GM19240 (cell line): ENCODE measurements around the gene EIF4H.
"Not testable (repeated sequence)": the region's sequence is repeated elsewhere in the genome, so short reads cannot be mapped to it uniquely, and the experiment has no call there.

Experiments used
- DNase-seq: peaks from one replicate; pipeline ENCODE4 v3.0.0; 2011; ENCODE audit warnings: low spot score; ENCODE audit not compliant: insufficient read length

Gene EIF4H

DNA sequence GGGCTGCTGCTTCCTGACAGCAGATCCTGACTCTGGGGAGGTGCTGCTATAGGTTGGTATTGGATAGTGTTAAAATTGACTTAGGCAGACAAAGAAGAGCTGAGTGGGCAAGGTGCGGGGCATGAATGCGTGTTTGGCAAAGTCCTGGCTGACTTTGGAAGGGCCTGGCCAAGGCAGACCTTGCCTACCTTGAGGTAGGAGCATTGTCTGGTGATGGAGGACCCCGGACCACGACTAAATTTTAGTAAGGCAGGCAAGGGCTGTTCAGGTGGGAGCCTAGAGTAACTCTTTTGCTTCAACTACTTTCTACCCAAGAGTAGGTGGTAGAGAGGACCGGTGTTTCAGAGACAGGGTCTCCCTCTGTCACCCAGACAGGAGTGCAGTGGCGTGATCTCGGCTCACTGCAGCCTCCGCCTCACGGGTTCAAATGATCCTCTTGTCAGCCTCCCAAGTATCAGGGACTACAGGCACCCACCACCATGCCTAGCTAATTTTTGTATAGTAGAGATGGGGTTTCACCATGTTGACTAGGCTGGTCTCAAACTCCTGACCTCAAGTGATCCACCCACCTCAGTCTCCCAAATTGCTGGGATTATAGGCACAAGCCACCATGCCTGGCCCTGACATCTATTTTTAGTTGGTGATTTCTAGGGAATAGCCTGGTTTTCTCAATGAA, 23.4 kb downstream of the EIF4H start:
- DNase-seq, result no peak

- DNase-seq, result no peak
Observed at GRCh38 chr7:74199551-74200355, 25.6 kb downstream of the EIF4H start.

DNA sequence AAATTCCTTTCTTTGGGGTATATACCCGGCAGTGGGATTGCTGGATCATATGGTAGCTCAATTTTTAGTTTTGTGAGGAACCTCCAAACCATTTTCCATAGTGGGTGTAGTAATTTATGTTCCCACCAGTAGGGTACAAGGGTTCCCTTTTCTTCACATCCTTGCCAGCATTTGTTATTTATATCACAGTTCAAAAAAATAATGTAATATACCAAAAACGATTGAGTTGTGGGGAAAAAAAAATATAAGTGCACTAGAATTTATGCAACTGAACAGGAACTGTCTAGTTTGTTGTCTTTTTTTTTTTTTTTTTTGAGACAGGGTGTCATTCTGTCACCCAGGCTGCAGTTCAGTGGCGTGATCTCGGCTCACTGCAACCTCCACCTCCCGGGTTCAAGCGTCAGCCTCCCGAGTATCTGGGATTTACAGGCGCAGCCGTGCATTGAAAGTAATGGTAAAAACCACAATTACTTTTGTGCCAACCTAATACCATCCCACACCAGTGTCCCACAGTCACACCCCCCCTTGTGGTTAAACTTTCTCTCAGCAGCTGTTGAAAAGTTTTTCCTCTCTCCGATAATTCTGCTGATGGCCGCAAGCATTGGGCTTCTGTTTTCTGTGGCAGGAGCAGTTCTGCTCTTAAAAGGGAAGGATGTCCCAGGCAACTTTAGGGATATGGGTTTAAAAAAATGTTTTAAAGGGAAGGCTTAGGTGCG, 28.8 kb downstream of the EIF4H start:
- DNase-seq, result no peak

GRCh38 chr7:74203956-74204618, 29.9 kb downstream of the EIF4H start:
- no peak for DNase-seq

- DNase-seq, result not testable (repeated sequence)
Observed at GRCh38 chr7:74206052-74206451, 31.9 kb downstream of the EIF4H start.

- peak; percentile 66 for DNase-seq
Observed at GRCh38 chr7:74206589-74207120, 32.5 kb downstream of the EIF4H start.

DNA sequence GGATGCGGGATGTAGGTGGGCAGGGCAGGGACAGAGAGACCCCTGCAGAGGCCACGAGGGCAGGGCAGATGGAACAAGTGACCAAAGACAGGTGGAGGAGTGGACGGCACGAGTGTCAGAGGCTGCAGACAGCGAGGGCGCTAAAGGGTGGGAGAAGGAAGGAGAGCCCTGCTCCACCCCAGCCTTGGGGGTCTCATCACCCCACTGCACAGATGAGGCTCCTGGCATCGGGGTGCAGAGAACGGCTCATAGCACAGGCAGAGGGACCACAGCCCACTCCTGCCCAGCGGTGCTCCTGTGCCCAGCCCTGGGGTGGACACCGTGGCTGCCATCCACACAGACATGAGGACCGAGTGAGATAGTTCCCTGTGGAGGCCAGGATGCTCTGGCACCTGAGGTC, 33.4 kb downstream of the EIF4H start:
- DNase-seq, result no peak

DNA sequence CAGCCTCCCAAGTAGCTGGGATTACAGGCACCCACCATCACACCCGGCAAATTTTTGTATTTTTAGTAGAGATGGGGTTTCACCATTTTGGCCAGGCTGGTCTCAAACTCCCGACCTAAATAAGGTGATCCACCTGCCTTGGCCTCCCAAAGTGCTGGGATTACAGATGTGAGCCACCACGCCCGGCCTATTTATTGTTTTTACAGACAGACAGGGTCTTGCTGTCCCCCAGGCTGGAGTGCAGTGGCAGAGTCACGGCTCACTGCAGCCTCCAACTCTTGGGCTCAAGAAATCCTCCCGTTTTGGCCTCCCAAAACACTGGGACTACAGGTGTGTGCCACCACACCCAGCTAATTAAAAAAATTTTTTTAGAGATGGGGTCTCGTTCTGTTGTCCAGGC, 34.1 kb downstream of the EIF4H start:
- DNase-seq, result not testable (repeated sequence)

DNA sequence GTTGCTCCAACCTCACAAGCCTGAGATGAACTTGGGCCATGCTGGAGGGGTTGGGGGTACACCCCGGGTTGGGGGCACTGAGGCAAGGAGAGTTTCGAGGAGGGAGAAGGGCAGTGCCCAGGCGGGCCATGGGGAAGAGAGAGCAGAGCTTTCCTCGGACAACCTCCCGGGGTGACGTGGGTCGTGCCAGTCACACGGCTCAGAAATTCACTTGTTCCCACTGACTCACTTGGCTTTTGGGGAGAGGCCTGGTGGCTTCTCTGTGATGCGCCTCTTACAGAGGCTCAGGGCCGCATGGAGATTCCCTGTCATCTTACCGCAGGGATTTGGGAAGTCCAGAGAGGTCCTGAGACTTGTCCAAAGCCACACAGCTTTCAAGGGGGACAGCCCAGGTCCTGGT, 38.5 kb downstream of the EIF4H start:
- no peak for DNase-seq

GRCh38 chr7:74214816-74215630, 40.9 kb downstream of the EIF4H start:
- DNase-seq, result no peak

DNA sequence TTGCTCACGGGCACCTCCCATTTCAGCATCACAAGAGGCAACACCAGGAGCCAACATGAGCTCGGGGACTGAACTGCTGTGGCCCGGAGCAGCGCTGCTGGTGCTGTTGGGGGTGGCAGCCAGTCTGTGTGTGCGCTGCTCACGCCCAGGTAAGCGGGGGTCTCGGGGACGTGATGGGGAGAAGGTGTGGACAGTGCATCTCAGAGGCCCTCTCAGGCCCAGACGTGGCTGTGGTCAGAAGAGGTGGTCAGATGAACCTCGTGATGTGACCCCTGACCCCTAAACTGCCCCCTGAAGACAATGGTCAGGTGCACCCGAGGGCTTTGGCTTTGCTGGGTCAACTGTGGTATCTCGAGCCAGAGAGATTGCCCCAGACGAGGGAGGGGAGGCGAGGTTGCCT, 41.8 kb downstream of the EIF4H start:
- DNase-seq, result no peak

- DNase-seq, result no peak
Observed at GRCh38 chr7:74216361-74216761, 42.2 kb downstream of the EIF4H start.

GRCh38 chr7:74217455-74218342, 43.5 kb downstream of the EIF4H start:
- DNase-seq, result no peak

DNA sequence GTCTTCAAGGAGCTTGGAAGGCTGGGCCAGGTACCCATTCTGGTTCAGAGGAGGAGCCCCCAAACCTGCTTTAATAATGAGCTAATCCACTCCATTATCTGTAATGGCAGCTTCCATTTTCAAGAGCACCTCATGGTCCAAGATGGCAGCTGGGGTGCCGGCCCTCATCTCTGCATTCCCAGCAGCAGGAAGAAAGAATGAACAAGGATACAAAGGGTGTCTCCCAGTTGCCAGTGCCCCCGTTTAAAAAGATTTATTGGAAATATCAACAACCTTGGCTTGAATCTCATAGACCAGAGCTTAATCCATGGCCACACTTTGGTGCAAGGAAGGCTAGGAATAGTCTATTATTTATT, 44.2 kb downstream of the EIF4H start:
- no peak for DNase-seq

GRCh38 chr7:74219416-74219815, 45.3 kb downstream of the EIF4H start:
- DNase-seq, result no peak

GRCh38 chr7:74220229-74220628, 46.1 kb downstream of the EIF4H start:
- no peak for DNase-seq

DNA sequence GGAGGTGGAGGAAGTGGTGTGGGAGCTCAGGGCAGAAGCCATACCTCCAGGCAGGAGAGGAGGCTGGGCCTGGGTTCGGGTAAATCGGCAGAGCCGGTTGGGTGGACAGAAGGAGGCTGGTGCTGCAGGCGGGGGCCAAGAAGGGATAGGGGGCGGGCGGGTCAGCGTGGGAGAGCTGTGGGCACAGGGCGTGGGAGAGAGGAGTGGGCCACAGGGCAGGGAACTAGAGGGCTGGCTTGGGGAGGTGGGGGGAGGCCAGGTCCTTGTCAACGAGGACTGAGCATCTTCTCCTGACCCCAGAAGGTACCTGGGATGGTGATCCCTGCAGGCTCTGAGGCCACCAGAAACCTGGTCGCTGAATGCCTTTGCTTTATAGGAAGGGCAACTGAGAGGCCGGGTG, 47.6 kb downstream of the EIF4H start:
- no peak for DNase-seq

GRCh38 chr7:74222851-74223710, 48.9 kb downstream of the EIF4H start:
- no peak for DNase-seq
